Fibroblast of skin of right quadriceps (primary cell): ENCODE results near the gene SYPL2.

Experiments
- DNase-seq: peaks from one replicate; pipeline ENCODE4 v3.0.0-alpha.2; 2013

Gene SYPL2

GRCh38 chr1:109466452-109467300 lies at the start of gene SYPL2:
Gene SYPL2, plus strand, starts transcription at chr1:109466546. Its CDS starts 298 bp downstream, at chr1:109466844.
- no peak for DNase-seq

GRCh38 chr1:109423498-109423897 lies 42.8 kb upstream of the SYPL2 start:
- no peak for DNase-seq

- peak; percentile 39 for DNase-seq
Measured at GRCh38 chr1:109425391-109426280, 40.7 kb upstream of the SYPL2 start.

- peak; percentile 99 for DNase-seq
Measured at GRCh38 chr1:109426281-109427170, 39.8 kb upstream of the SYPL2 start, which contains the start of gene PSMA5. Gene PSMA5, minus strand, starts transcription at chr1:109426448. Its CDS starts 118 bp downstream, at chr1:109426330.

- no peak for DNase-seq
Measured at GRCh38 chr1:109427171-109427467, 39.2 kb upstream of the SYPL2 start.

GRCh38 chr1:109432336-109432735 lies 34.0 kb upstream of the SYPL2 start:
- peak; percentile 80 for DNase-seq

- no peak for DNase-seq
Measured at GRCh38 chr1:109433322-109433721, 33.0 kb upstream of the SYPL2 start.

- no peak for DNase-seq
Measured at GRCh38 chr1:109434484-109434883, 31.9 kb upstream of the SYPL2 start.

GRCh38 chr1:109438798-109439297 lies 27.5 kb upstream of the SYPL2 start:
- DNase-seq: peak; percentile 94

GRCh38 chr1:109441069-109441468 lies 25.3 kb upstream of the SYPL2 start:
- DNase-seq: peak; percentile 45

- DNase-seq: no peak
Measured at GRCh38 chr1:109443476-109443875, 22.9 kb upstream of the SYPL2 start.

GRCh38 chr1:109444346-109444745 lies 22.0 kb upstream of the SYPL2 start:
- DNase-seq: no peak

- peak; percentile 88 for DNase-seq
Measured at GRCh38 chr1:109445949-109446695, 20.2 kb upstream of the SYPL2 start.

- no peak for DNase-seq
Measured at GRCh38 chr1:109447524-109447923, 18.8 kb upstream of the SYPL2 start.

GRCh38 chr1:109454497-109455133 lies 11.7 kb upstream of the SYPL2 start:
- DNase-seq: no peak

GRCh38 chr1:109457819-109458218 lies 8.5 kb upstream of the SYPL2 start:
- no peak for DNase-seq

- no peak for DNase-seq
Measured at GRCh38 chr1:109466125-109466451, 258 bp upstream of the SYPL2 start.

GRCh38 chr1:109467301-109467777 lies 993 bp downstream of the SYPL2 start:
- DNase-seq: no peak

- DNase-seq: no peak
Measured at GRCh38 chr1:109468061-109468460, 1.7 kb downstream of the SYPL2 start.

- DNase-seq: no peak
Measured at GRCh38 chr1:109468903-109469302, 2.6 kb downstream of the SYPL2 start.

GRCh38 chr1:109470245-109470644 lies 3.9 kb downstream of the SYPL2 start:
- no peak for DNase-seq
